Measurements from ENCODE around the gene TYMS. TPM values are rescaled to one million over a fixed set of nuclear protein-coding genes. Genes with fewer than 3 reads are reported as not detected.

Gene TYMS
- total RNA-seq, 1 experiment from 2014 or later = 140 TPM

DNA sequence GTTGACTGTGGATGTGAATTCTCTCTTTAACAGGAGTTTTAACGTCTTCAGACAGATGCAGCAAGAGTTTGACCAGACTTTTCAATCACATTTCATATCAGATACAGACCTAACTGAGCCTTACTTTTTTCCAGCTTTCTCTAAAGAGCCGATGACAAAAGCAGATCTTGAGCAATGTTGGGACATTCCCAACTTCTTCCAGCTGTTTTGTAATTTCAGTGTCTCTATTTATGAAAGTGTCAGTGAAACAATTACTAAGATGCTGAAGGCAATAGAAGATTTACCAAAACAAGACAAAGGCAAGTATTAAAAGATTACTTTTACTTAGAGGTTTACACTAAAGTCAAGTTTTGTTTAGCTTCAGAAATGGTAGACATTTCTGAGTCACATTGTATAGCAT, 30.2 kb upstream of the TYMS start:
- H3K14ac ChIP-seq (ENCODE audit: insufficient read depth, low read length) = no peak overlapping the region
- H4K20me1 ChIP-seq (ENCODE audit: control insufficient read depth, insufficient read depth, insufficient read length) = no peaks in the 10 kb centered on the region
- no peak overlapping the region for H4K5ac ChIP-seq (ENCODE audit: insufficient read length, low read depth, low read length)
- no peak overlapping the region for H4K8ac ChIP-seq (replicated peaks; ENCODE audit: insufficient read length, low read depth, low read length)
- H3K23ac ChIP-seq (ENCODE audit: insufficient read length, low read depth, low read length) = no peak overlapping the region
- no peaks in the 10 kb centered on the region; a peak in 2 of 5 replicates for H3K9me3 Mint-ChIP-seq
- H3K27me3 Mint-ChIP-seq (ENCODE audit: low read depth) = peaks cover 6% of the 10 kb centered on the region
- no peaks in the 10 kb centered on the region for H3K9me3 ChIP-seq (ENCODE audit: control insufficient read depth, low read depth, low read length)
- no peak for TF ChIP-seq CTCF (conservative IDR thresholded peaks at IDR 0.05)
- no peaks in the 10 kb centered on the region for H3K79me1 ChIP-seq (ENCODE audit: insufficient read depth, low read depth, low read length, poor library complexity, severe bottlenecking)
- H3K79me2 ChIP-seq (ENCODE audit: insufficient read depth, low read length) = no peaks in the 10 kb centered on the region
- H3K27me3 ChIP-seq (ENCODE audit: insufficient read depth, low read length) = no peaks in the 10 kb centered on the region
- no peak overlapping the region for H3T11ph ChIP-seq (ENCODE audit: low read length)
- H3K4me3 Mint-ChIP-seq = no peak overlapping the region
- DNase-seq = no peak
- no peak overlapping the region for H2BK5ac ChIP-seq (ENCODE audit: insufficient read length, low read length)
- H3K18ac ChIP-seq (ENCODE audit: insufficient read length, low read depth, low read length) = no peak overlapping the region
- no peak overlapping the region for H2BK12ac ChIP-seq (ENCODE audit: insufficient read length, low read depth, low read length)
- H2AK5ac ChIP-seq (ENCODE audit: insufficient read length, low read length) = no peak overlapping the region
- H2AFZ ChIP-seq (ENCODE audit: low read length) = no peak overlapping the region
- WGBS (ENCODE audit: extremely low coverage, insufficient read length, low lambda C conversion rate) = no CpG with 5 or more reads among the region's 2 CpGs
- H3K4me1 Mint-ChIP-seq = peaks cover 13 to 14% of the 10 kb centered on the region in 2 experiments
- H3K4me2 ChIP-seq (ENCODE audit: insufficient read depth, insufficient read length, low read length) = no peak overlapping the region
- no peak overlapping the region for H4K91ac ChIP-seq (ENCODE audit: insufficient read length, low read depth, low read length)
- no peak overlapping the region for H3K9ac ChIP-seq (ENCODE audit: extremely low read depth, insufficient read length, low read length)
- H2BK20ac ChIP-seq (ENCODE audit: low read depth, low read length, poor library complexity, severe bottlenecking) = no peak overlapping the region
- no peaks in the 10 kb centered on the region; the same call in 1 of the 2 replicates for H3K4me1 ChIP-seq (ENCODE audit: insufficient read depth, low read length)
- no peak overlapping the region for H3K56ac ChIP-seq (ENCODE audit: insufficient read length, low read depth, low read length)
- H3K27ac ChIP-seq (ENCODE audit: insufficient read length, low read depth, low read length) = no peak overlapping the region
- H2BK120ac ChIP-seq (ENCODE audit: low read depth, low read length, poor library complexity, severe bottlenecking) = no peak overlapping the region
- no peak overlapping the region for H2BK15ac ChIP-seq (ENCODE audit: low read depth, low read length)
- H3K4ac ChIP-seq (ENCODE audit: low read depth, low read length) = no peak overlapping the region
- no peaks in the 10 kb centered on the region for H3K23me2 ChIP-seq (ENCODE audit: insufficient read length, low read depth, low read length, poor library complexity, severe bottlenecking)
- H3K27ac Mint-ChIP-seq = no peak overlapping the region
- peaks cover 0 to 11% (median 4%) of the 10 kb centered on the region in 3 experiments; a peak in 4 of 7 replicates for H3K36me3 Mint-ChIP-seq (ENCODE audit: insufficient read depth in 1 of 3, low read depth in 3 of 3)
